NCI-H1105 (cell line): ENCODE data around the gene SAE1.
A peak's percentile ranks its signal among the peaks of the same experiment; 100 is the strongest.

ENCODE experiments used
- DNase-seq: peaks from one replicate; lab custom pipeline; 2025; lab: John Stamatoyannopoulos, UW

SAE1 gene

DNA sequence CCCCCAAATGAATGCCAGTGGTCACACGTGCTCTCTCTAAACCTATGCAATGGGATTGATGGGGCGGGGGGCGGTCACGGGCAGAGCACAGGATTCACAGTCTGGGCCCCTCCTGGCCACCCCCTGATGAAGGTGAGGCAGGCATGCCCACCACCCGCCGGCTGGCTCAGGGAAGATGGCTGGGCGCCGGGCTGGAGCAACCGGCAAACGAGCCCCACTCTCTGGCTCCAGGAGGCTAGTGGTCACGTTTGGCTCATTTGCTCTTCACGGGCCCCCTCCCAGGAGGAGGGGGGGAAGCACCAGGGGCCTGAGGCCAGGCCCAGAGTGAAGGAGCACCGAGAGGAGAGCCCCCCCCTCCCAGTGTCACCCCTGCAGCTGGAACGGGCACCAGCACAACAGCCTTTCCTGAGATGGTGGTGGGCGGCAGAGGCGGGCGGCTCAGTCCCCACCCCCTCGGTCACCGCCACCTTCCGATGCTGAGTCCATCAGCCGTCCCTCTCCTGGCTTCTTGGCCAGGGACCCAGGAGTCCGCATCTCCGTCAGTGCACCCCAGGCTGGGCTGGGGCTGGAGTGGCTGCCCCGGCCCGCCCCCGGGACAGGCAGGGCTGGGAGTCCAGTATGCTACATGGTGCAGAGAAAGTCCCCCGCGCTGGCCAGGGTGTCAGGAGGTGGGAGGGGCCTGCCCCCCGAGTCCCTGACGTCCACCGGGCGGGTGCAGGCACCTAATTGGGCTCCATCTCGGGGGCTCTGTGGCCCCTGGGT lies 90.6 kb downstream of the SAE1 start:
- no peak for DNase-seq

DNA sequence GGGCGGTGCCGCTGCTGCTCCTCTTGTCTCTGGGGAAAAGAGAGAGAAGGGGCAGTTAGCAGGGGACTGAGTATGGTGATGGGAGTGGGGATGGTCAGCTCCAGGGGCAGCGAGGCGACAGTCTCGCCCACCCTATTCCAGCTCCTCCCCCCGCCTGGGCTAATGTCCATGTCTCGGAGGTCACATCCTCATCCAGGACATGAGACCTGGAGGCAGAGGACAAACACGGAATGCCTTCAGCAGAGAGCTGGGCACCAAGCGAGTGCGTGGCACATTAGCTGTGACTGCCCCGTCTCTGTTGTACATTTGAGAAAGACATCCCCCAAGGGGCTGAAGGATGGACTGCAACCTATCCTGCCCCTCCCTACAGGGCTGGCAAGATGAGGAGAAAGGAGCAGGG lies 91.3 kb downstream of the SAE1 start:
- no peak for DNase-seq

DNA sequence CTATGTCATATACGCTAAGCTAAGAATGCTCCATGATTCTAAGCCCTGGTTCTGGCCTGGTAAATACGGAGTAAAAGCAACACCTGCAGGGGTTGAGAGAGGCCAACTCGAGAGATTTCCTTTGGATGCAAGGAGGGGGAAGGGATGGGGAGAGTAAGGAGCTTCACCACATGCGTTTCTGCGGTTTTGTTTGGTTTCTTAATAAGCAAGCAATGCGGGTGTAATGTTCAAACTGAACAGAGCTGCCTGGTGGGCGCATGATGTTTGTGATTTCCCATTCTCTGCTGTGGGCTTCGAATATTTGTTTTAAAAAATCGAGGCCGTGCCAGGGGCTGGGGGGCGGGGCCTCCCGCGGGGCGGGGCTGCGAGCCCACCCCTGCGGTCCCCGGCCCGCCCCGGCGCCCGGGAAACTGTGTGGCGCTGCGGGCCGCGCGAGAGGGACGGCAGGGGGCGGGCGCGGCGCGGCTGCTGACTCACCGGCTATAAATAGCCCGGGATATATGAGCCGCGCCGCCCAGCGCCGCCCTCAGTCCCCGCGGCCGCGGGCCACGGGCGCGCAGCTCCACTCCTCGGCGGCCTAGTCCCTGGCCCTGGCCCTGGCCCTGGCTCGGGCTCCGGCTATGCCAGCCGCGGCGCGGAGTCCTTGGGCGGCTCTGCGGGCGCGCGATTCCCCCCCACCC lies 95.3 kb downstream of the SAE1 start:
- peak; percentile 91 for DNase-seq

DNA sequence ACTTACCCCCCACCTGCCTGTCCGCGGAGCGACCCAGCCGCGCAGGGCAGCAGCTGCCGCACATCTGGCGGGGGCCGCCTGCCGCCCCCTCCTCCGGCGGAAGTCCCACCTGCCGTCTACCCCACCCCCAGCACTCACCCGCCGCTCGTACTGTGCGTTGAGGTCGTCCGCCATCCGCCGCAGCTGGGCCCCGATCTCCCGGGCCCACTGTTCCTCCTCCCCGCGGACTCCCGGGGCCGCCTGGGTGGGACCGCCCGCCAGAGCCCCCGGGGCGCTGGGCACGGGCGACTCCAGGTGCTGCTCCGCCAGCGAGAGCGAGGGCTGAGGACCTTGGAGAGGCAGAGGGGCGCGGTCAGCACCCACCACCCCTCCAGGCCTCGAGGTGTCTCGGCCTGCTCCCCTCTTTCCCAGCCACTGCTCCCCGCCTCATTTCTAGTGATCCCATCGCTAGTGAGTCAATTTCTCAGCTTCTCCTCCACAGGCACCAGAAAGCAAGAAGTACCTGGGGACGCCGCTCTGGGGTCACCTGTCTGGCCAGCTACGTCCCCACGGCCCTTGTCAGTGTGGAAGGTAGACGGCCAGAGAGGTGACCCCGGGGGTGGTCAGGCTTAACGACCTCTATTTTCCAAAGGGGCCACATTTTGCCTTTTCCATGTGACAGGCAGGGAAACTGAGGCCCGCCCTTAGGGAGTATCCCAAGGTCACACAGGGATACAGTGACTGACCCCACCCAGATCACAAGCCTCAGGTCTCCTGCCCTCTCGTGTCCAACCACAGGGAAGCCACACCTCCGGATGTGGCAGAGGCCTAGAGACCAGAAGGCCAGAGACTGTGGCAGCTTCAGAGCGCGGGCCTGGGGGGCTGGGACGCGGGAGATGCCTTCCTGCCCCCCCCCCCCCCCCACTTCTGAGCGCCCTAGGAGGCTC lies 96.1 kb downstream of the SAE1 start:
- no peak for DNase-seq

DNA sequence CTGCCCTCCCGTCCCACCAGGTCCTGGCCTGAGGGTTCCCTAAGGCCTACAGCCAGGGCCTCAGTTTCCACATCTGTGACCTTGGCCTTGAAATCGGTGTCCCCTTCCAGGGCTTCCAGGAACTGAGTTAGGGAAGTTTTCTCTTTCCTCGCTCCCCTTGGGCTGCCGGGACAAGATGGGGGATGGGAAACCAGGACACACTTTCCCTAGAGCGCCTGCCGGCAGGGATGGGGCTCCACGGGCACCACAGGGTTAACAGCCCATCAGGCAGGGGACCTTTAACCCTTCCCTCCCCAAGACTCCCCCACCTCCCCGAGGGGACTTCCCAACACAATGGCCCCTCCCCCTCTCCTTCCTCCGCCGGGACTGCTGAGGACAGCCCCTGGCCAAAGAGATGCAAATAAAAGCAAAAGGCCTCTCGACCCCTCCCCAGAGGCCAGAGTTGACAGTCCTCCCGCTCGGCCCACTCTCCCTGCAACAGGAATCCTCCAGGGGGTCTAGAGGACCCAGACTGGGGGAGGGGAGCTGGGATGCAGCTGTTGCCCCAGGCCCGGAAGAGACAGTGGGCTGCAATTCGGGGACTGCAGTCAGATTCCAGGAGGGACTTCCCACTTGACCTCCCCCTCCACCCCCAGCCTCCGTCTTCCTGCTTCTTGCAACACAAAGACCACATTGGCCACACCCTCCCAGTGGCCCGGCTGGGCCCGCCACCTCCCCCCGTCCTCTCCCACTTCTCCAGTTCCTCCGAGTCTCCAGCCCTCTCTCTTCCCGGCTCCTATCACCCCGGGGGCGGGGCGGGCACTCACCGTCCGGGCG lies 96.9 kb downstream of the SAE1 start:
- peak; percentile 32 for DNase-seq

DNA sequence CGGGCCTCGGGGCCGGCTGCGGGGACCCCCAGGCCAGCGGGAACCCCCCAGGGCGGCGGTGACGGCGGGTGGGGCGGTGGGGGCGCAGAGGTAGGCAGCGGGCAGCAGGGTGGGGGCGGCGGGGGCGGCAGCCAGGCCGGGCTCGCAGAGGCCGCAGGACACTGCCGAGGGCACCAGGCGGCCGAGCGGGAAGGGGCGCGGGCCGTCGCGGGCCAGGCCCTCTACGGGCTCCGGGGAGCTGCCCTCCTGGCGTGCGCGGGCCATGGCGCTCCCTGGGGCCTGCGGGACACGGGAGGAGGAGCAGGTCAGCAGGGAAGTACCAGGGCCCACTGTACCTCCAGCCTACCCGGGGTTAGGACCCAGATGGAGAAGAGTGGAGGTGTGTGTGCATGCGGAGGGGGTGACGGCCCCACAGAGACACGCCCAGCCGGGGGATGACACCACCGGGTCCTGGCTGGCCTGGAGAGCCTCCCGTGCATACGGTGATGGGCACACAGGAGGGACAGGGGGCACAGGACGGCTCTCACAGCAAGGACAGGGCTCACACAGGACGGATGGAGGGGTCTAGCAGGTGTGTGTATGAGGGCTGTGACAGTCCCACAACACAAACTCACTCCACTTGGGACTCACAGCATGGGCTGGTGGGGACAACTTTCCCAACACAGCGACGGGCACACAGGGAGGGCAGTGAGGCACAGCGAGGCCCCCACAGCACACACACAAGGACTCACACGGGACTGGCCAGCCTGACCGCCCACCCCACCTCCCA lies 97.7 kb downstream of the SAE1 start:
- no peak for DNase-seq

DNA sequence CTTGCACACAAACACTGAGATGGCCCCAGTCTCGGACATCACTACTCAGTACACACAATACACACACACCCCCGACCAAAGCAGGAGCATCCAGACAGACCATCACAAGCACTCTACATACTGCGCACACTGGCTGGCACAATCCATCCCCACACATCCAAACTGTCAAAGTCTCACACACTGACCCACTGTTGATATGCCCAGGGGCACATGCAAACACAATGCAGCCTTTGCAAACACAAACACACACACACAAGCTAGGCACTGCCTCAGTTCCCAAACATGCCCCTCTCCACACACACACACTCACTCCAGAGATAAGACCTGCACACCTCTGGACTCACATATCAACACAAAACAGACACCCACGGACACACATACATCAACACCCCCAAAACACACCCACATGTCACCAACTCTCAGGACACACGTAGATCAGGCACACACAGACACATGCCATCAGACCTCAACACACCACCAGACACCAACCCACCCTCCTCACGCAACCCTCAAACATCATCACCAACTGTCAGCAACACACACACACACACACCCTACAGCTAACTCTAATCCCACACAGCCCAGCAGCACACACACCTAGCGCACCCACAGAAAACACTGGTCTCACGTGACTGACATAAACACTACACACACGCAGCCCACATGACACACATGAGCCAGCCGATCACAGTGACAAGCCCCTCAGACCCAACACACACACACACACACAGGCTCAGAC lies 98.5 kb downstream of the SAE1 start:
- no peak for DNase-seq

DNA sequence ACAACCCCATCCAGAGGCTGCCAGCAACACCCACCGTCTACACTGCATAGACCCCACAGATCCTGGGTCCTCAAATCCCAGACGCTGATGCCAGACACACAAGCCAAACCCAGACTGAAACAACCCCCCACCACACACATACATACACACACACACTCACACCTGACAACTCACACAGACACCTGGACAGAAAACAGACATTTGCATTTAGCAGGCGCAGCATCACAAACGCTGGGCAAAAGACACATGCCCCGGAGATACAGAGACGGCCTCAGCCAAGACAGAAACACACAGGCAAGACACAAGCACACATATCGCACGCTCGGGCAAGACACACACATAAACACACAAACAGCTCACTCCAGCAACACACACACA lies 99.0 kb downstream of the SAE1 start:
- DNase-seq, result no peak

DNA sequence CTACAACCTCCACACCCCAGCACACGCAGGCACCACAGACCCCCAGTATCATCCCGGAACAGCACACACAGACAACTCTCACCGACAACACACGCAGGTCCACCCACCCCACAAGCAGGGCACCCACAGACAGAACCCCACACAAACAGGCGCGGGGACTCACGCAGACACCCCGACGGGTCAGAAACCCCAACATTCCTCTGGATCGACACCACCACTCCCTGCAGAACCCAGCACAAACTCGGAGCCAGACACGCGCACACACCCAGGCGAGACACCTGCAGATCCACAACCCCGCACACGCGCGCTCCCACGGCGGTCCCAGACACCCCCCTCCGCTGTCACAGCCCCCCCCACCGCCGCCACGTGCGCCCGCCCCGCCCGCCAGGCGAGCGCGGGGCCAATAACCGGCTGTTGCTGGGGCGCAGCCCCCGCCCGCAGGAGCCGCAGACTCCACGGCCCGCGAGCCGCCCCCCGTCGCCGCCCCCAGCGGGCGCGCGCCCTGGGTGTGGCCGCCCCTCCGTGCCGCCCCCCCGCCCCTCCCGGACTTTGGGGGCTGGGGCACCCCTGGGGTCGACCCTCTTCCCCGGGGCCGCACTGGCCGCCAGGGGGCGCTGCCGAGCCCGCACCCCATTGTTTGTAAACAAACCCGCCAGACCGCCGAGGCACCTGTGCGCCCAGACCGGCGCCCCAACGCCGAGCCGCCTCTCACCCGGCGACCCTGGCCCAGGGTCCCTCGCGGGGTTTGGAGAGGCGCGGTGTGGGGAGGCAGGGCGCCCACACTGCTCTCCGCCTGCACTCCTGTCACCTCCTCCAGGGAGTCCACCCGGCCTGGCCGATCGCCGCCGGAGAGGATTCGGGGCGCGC lies 99.7 kb downstream of the SAE1 start:
- DNase-seq, result no peak

DNA sequence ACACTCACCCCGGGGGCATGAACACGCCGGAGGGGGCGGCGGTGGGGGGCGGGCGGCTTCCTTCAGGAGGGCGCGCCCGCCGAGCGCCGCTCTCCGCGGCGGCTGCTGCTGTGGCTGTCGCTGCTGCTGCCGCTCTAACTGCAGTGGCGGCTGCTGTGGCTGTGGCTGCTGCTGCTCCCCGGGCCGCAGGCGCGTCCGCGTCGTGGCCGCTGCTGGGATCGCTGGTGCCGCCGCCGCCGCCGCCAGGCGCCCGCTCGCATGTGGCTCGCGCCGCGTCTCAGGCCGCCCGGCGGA lies 100.2 kb downstream of the SAE1 start, which contains the start of gene BBC3:
Gene BBC3, minus strand, starts transcription at position 279 of the 294 bp plus-strand sequence. CDS start 2,768 bp downstream, outside the sequence.
- no peak for DNase-seq

DNA sequence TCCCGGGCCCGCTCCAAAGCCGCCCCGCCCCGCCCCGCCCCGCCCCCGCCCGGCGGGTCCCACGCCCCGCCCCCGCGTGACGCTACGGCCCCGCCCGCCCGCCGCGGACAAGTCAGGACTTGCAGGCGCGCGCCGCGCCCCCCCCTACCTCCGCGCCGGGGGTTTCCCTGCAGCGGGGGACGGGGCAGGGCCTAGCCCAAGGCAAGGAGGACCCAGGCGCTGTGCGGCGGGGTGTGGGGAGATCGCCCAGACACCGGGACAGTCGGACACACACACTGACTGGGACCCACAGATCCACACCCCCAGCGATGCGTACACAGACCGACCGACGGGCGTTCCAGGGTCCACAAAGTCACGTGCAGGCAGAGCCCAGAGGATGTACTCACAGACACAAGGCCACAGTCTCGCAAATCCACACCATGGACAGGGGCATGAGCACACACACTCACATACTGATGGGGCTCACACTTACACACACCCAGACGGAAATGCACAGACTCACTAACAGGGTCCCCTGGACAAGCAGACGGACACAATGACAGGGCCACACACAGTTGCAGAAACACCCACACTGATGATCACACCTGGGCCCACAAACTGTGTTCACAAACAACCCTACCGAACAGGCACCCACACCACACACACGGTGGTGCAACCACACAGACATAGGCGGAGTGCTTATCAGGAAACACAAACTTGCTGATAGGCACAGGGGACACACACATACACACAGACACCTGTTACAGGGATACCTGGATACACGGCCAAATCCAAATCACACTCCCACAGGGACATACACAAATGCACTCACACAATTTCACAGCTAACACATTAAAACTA lies 100.8 kb downstream of the SAE1 start:
- no peak for DNase-seq

DNA sequence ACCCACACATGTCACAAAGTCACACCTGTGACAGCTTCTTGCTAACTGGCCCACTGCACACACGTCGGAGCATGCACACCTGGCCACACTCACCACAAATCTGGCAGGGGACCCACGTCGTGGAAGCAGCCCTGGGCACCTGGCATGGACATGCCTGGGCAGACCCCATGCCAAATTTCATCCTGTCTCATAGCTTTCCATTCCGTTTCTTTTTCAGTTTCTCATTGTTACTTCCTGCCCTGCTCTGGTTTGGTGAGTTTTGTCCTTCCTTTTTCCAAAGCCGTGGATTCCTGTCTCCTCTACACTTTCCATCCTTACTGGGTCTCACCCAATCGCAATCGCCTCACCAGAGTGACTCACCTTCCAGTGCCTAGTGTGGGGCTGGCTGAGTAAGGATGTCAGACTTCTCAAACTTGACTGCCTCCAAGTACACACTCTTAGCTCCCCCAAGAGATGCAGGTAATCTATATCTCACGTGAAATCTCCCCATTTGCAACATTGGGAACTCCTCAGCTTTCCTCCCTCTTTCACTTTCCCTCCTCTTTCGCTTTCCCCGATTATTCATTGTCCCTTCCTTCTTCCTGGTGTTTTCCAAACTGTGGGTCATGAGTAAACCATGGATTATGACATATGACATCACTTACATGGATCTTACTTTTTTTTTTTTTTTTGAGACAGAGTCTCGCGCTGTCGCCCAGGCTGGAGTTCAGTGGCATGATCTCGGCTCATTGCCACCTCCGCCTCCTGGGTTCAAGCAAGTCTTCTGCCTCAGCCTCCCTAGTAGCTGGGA lies 102.0 kb downstream of the SAE1 start:
- peak; percentile 27 for DNase-seq

DNA sequence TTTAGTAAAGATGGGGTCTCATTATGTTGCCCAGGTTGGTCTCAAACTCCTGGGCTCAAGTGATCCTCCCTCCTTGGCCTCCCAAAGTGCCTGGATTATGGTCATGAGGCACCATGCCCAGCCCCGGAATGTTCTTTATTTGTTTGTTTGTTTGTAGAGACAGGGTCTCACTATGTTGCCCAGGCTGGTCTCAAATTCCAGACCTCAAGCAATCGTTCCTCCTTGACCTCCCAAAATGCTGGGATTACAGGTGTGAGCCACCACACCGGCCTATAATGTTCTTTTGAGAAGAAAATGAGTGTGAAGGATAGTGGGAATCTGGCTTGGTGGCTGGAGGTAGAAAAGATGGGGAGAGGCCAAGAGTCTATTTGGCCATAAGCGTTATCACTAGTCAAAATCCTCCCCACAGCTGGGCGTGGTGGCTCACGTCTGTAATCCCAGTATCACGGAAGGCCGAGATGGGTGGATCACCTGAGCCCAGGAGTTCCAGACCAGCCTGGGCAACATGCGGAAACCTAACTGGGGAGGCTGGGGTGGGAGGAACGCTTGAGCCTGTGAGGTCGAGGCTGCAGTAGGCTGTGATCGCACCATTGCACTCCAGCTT lies 105.5 kb downstream of the SAE1 start:
- no peak for DNase-seq

DNA sequence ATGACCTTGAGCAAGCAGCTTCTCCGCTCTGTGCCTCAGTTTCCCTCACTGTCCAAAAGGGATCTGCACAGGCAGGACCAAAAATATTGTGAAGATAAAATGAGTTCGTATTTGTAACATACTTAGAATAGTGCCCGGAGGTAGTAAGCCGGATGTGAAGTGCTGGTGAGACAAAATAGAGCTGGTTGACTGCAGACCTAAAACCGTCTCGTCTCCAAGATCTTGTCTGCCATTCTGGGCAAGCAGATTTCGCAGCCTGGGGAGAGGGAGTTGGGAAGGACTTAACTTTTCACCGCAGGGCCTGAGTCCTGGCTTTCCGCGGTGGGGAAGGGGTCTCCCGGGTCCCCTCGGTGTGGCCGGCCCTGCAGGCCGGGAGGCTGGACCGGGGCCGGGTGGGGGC lies 108.5 kb downstream of the SAE1 start:
- no peak for DNase-seq

DNA sequence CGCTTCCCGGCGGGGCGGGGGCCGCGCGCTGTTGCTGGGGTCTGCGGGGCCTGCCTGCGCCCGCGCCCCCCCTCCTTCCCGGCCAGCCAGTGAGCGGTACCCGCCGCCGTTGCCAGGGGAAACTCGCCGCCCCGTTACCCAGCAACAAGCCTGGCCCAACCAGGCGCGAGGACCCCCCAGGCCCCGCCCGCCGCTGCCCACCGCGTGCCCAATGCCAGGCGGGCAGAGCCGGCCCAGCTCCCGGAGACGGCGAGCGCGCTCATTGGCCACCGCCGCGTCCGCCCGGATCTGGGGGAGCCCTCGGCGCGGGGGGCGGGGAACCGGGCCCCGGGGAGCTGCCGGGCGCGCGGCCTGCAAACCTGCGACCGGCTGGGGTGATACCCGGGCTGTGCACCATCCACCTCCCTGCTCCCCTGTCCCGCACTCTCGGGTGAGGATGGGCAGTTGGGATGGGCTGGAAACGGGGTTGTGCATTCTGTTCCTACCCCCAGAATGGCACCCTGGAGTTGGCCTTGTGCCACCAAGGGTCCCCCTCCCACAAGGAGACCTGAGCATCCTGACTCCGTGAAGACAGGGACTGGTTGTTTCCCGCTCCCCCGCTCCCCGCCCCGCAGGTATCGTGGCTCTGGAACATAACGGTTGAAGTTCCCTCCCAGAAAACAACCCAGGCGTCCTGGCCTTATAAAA lies 109.1 kb downstream of the SAE1 start:
- DNase-seq, result peak; percentile 89

DNA sequence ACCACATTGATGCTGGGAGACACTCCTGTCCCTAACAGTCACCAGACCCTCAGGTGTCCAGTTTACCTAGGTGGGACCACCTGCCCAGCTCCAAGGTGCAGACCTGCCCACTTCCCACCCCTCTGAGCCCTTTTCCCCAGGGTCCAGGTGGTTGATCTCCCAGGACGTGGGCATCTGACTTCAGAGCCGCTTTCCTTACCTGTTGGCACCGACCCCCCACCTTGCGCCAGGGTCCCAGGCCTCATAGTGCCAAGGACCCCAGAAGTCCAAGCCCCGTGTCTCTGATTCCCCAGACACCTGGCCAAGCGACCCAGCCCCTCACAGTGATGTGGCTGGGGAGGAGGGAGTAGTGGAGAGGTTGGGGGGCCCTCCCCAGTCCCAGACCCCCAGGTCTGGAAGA lies 109.9 kb downstream of the SAE1 start:
- no peak for DNase-seq
